ENCODE measurements around the gene ADGRD2. TPM values are rescaled to one million over a fixed set of nuclear protein-coding genes. Genes with fewer than 3 reads are reported as not detected.

Gene ADGRD2
- total RNA-seq, 1 donor from 2014 or later: not detected

GRCh38 chr9:124456341-124457078 is 6.3 kb downstream of the ADGRD2 start:
- Mint-ChIP-seq H3K9me3 (no peaks in the 10 kb centered on the region), H3K36me3 (ENCODE audit: low read depth) (no peaks in the 10 kb centered on the region), H3K4me3 (no peak overlapping the region), H3K27ac (no peak overlapping the region), H3K27me3 (peaks cover 11% of the 10 kb centered on the region), H3K4me1 (no peaks in the 10 kb centered on the region)
- no peak for DNase-seq
- intact Hi-C loops (cut with micrococcal nuclease): no loop called here

GRCh38 chr9:124457079-124457886 is 7.0 kb downstream of the ADGRD2 start:
- intact Hi-C loops (cut with micrococcal nuclease): no loop called here
- no peak overlapping the region for H3K27ac Mint-ChIP-seq
- H3K4me1 Mint-ChIP-seq: no peaks in the 10 kb centered on the region

GRCh38 chr9:124457887-124458431 is 7.7 kb downstream of the ADGRD2 start:
- H3K27ac Mint-ChIP-seq: no peak overlapping the region
- intact Hi-C loops (cut with micrococcal nuclease): no loop called here
- no peak overlapping the region for H3K4me3 Mint-ChIP-seq

More at GRCh38 chr9:124457079-124457886, 7.0 kb downstream of the ADGRD2 start:
- no peak for DNase-seq
- Mint-ChIP-seq H3K4me3 (no peak overlapping the region), H3K9me3 (no peaks in the 10 kb centered on the region), H3K27me3 (peaks cover 6% of the 10 kb centered on the region), H3K36me3 (ENCODE audit: low read depth) (no peaks in the 10 kb centered on the region)

GRCh38 chr9:124458441-124458840 is 8.2 kb downstream of the ADGRD2 start:
- Mint-ChIP-seq H3K36me3 (ENCODE audit: low read depth) (no peaks in the 10 kb centered on the region), H3K27ac (no peak overlapping the region), H3K4me3 (no peak overlapping the region), H3K4me1 (no peaks in the 10 kb centered on the region), H3K27me3 (peaks cover 4% of the 10 kb centered on the region), H3K9me3 (no peaks in the 10 kb centered on the region)
- intact Hi-C loops (cut with micrococcal nuclease): no loop called here
- DNase-seq: no peak

More at GRCh38 chr9:124457887-124458431, 7.7 kb downstream of the ADGRD2 start:
- no peaks in the 10 kb centered on the region for H3K4me1 Mint-ChIP-seq
- no peak for DNase-seq
- no peaks in the 10 kb centered on the region for H3K9me3 Mint-ChIP-seq
- no peaks in the 10 kb centered on the region for H3K36me3 Mint-ChIP-seq (ENCODE audit: low read depth)
- peaks cover 4% of the 10 kb centered on the region for H3K27me3 Mint-ChIP-seq

GRCh38 chr9:124462739-124463138 is 12.5 kb downstream of the ADGRD2 start:
- Mint-ChIP-seq H3K4me3 (no peak overlapping the region), H3K27me3 (peaks cover 10% of the 10 kb centered on the region), H3K9me3 (no peaks in the 10 kb centered on the region), H3K4me1 (no peaks in the 10 kb centered on the region), H3K27ac (no peak overlapping the region), H3K36me3 (ENCODE audit: low read depth) (no peaks in the 10 kb centered on the region)
- no peak for DNase-seq
- intact Hi-C loops (cut with micrococcal nuclease): no loop called here

- DNase-seq: no peak
- no peaks in the 10 kb centered on the region for H3K9me3 Mint-ChIP-seq
- peaks cover 8% of the 10 kb centered on the region for H3K27me3 Mint-ChIP-seq
- H3K4me3 Mint-ChIP-seq: no peak overlapping the region
- intact Hi-C loops (cut with micrococcal nuclease): no loop called here
- no peak overlapping the region for H3K27ac Mint-ChIP-seq
- no peaks in the 10 kb centered on the region for H3K36me3 Mint-ChIP-seq (ENCODE audit: low read depth)
- no peaks in the 10 kb centered on the region for H3K4me1 Mint-ChIP-seq
Measured at GRCh38 chr9:124465736-124466135, 15.5 kb downstream of the ADGRD2 start.

- H3K4me1 Mint-ChIP-seq: no peaks in the 10 kb centered on the region
- intact Hi-C loops (cut with micrococcal nuclease): no loop called here
- no peak for DNase-seq
- no peak overlapping the region for H3K4me3 Mint-ChIP-seq
- H3K27ac Mint-ChIP-seq: no peak overlapping the region
- H3K9me3 Mint-ChIP-seq: no peaks in the 10 kb centered on the region
- peaks cover 8% of the 10 kb centered on the region for H3K27me3 Mint-ChIP-seq
- no peaks in the 10 kb centered on the region for H3K36me3 Mint-ChIP-seq (ENCODE audit: low read depth)
Measured at GRCh38 chr9:124467410-124468060, 17.3 kb downstream of the ADGRD2 start.

- intact Hi-C loops (cut with micrococcal nuclease): no loop called here
- Mint-ChIP-seq H3K27me3 (peaks cover 6% of the 10 kb centered on the region), H3K36me3 (ENCODE audit: low read depth) (no peaks in the 10 kb centered on the region), H3K27ac (no peak overlapping the region), H3K9me3 (no peaks in the 10 kb centered on the region), H3K4me3 (no peak overlapping the region), H3K4me1 (no peaks in the 10 kb centered on the region)
- no peak for DNase-seq
Measured at GRCh38 chr9:124468061-124468740, 17.9 kb downstream of the ADGRD2 start.

- Mint-ChIP-seq H3K4me1 (no peaks in the 10 kb centered on the region), H3K27ac (no peak overlapping the region), H3K27me3 (peaks cover 6% of the 10 kb centered on the region), H3K9me3 (no peaks in the 10 kb centered on the region), H3K36me3 (ENCODE audit: low read depth) (no peaks in the 10 kb centered on the region), H3K4me3 (no peak overlapping the region)
- DNase-seq: no peak
- intact Hi-C loops (cut with micrococcal nuclease): no loop called here
Measured at GRCh38 chr9:124469011-124469832, 19.0 kb downstream of the ADGRD2 start.

GRCh38 chr9:124470306-124470705 is 20.1 kb downstream of the ADGRD2 start:
- Mint-ChIP-seq H3K4me1 (no peaks in the 10 kb centered on the region), H3K27me3 (peaks cover 2% of the 10 kb centered on the region), H3K27ac (no peak overlapping the region), H3K4me3 (no peak overlapping the region), H3K36me3 (ENCODE audit: low read depth) (no peaks in the 10 kb centered on the region), H3K9me3 (no peaks in the 10 kb centered on the region)
- intact Hi-C loops (cut with micrococcal nuclease): no loop called here
- no peak for DNase-seq

GRCh38 chr9:124470726-124471125 is 20.5 kb downstream of the ADGRD2 start:
- no peak overlapping the region for H3K4me3 Mint-ChIP-seq
- H3K36me3 Mint-ChIP-seq (ENCODE audit: low read depth): no peaks in the 10 kb centered on the region
- no peaks in the 10 kb centered on the region for H3K27me3 Mint-ChIP-seq
- DNase-seq: no peak
- H3K27ac Mint-ChIP-seq: no peak overlapping the region
- no peaks in the 10 kb centered on the region for H3K4me1 Mint-ChIP-seq
- no peaks in the 10 kb centered on the region for H3K9me3 Mint-ChIP-seq
- intact Hi-C loops (cut with micrococcal nuclease): no loop called here

GRCh38 chr9:124471761-124472160 is 21.5 kb downstream of the ADGRD2 start:
- Mint-ChIP-seq H3K27ac (no peak overlapping the region), H3K27me3 (no peaks in the 10 kb centered on the region), H3K36me3 (ENCODE audit: low read depth) (no peaks in the 10 kb centered on the region), H3K4me1 (no peaks in the 10 kb centered on the region), H3K4me3 (no peak overlapping the region), H3K9me3 (no peaks in the 10 kb centered on the region)
- intact Hi-C loops (cut with micrococcal nuclease): no loop called here
- no peak for DNase-seq

GRCh38 chr9:124472770-124473169 is 22.5 kb downstream of the ADGRD2 start:
- intact Hi-C loops (cut with micrococcal nuclease): no loop called here
- Mint-ChIP-seq H3K27ac (no peak overlapping the region), H3K9me3 (no peaks in the 10 kb centered on the region), H3K36me3 (ENCODE audit: low read depth) (no peaks in the 10 kb centered on the region), H3K27me3 (no peaks in the 10 kb centered on the region), H3K4me1 (no peaks in the 10 kb centered on the region), H3K4me3 (no peak overlapping the region)
- DNase-seq: no peak
